Measurements from ENCODE around the gene RELL1.

- TF ChIP-seq POLR2AphosphoS5 (IDR thresholded peaks at IDR 0.05; ENCODE audit: low read depth, low read length) (no peak), POLR2A (IDR thresholded peaks at IDR 0.05; ENCODE audit: low read depth, low read length) (no peak), TAF1 (IDR thresholded peaks at IDR 0.05; ENCODE audit: borderline replicate concordance, low read depth, low read length) (no peak)
These were observed 41.5 kb upstream of the RELL1 start for GRCh38 chr4:37727635-37728034.

Data from GM12892 (cell line).